Measurements from ENCODE around the gene TMED6.

GRCh38 chr16:69301861-69302260, 49.7 kb downstream of the TMED6 start:
- TF ChIP-seq POLR2AphosphoS5 (IDR thresholded peaks at IDR 0.05) (no peak), POLR2A (IDR thresholded peaks at IDR 0.05) (no peak), CTCF (IDR thresholded peaks at IDR 0.05) (no peak), EP300 (IDR thresholded peaks at IDR 0.05) (no peak)

All from gastroesophageal sphincter (tissue), 3 donors.